GM12878 (cell line): ENCODE results near the gene RMND1. TPM values are rescaled to one million over a fixed set of nuclear protein-coding genes. Genes with fewer than 3 reads are reported as not detected.

Experiments
- ATAC-seq: fragments of 200-7000 bp; cut with Tn5 transposase; 3 replicates; pipeline ENCODE4 v1.9.1; 2020; ENCODE audit warnings: mild to moderate bottlenecking, moderate library complexity
- BruUV-seq: library from RNA; stranded (reverse); fragments of 400-500 nt; replicated peaks from 2 replicates; lab custom pipeline; 2021; lab: Mats Ljungman, UMichigan
- CTCF ChIA-PET: fragments of 300-600 bp; sonication (Branson Sonifier 250); formaldehyde crosslinking; extraction: SDS; loops from one replicate; lab custom pipeline; 2021; ENCODE audit warnings: inconsistent platforms; lab: Yijun Ruan, JAX
- POLR2A ChIA-PET: fragments of 350-600 bp; formaldehyde crosslinking; extraction: SDS; loops from one replicate; lab custom pipeline; 2021; ENCODE audit warnings: inconsistent platforms; lab: Charles Lee
- RAD21 ChIA-PET: fragments of 300-600 bp; sonication (Branson Sonifier 250); formaldehyde crosslinking; loops from one replicate; lab custom pipeline; 2023; ENCODE audit warnings: antibody characterized with exemption; ENCODE audit not compliant: unreplicated experiment; lab: Charles Lee
- SMC1A ChIA-PET: fragments of 300-600 bp; sonication (Branson Sonifier 250); formaldehyde crosslinking; loops from one replicate; lab custom pipeline; 2023; ENCODE audit not compliant: unreplicated experiment, uncharacterized antibody; lab: Charles Lee
- DNase-seq: peaks from one replicate; pipeline ENCODE4 v3.0.0-alpha.2; 2011; ENCODE audit warnings: low read depth, low spot score
- FAIRE-seq: peaks from 3 replicates; lab custom pipeline; 2011; peaks lifted over from hg19 to GRCh38; lab: Jason Lieb, UNC
- H2AFZ ChIP-seq: 2 replicates; pipeline ENCODE4 v1.6.0; 2011; ENCODE audit warnings: low read depth, low read length, control low read depth; ENCODE audit not compliant: control insufficient read depth
- H3K27ac ChIP-seq: 2 replicates; pipeline ENCODE4 v1.5.1; 2011; ENCODE audit warnings: control low read depth; ENCODE audit not compliant: control insufficient read depth, insufficient read depth
- H3K27me3 ChIP-seq, 2 experiments: replicated peaks in 1 of 2; 2 replicates each; pipeline versions ENCODE4 v1.6.0 to v1.6.1; 2011; ENCODE audit warnings: low read length in 1 of 2; ENCODE audit not compliant: control insufficient read depth in 2 of 2, insufficient read depth in 2 of 2
- H3K36me3 ChIP-seq, 2 experiments: 2 replicates each; pipeline ENCODE4 v1.5.1; 2011; ENCODE audit warnings: low read length in 1 of 2; ENCODE audit not compliant: control insufficient read depth in 2 of 2, insufficient read depth in 2 of 2
- H3K4me1 ChIP-seq: 2 replicates; pipeline ENCODE4 v1.6.1; 2011; ENCODE audit warnings: mild to moderate bottlenecking, low read length, moderate library complexity, mixed read lengths; ENCODE audit not compliant: control insufficient read depth, insufficient read depth
- H3K4me2 ChIP-seq: 2 replicates; pipeline ENCODE4 v1.6.0; 2011; ENCODE audit warnings: control low read depth; ENCODE audit not compliant: control insufficient read depth, insufficient read depth
- H3K4me3 ChIP-seq: fragments of 200-600 bp; sonication (generic); 2 replicates; pipeline ENCODE4 v1.5.1; 2016
- H3K79me2 ChIP-seq: 2 replicates; pipeline ENCODE4 v1.6.0; 2011; ENCODE audit warnings: low read length; ENCODE audit not compliant: control insufficient read depth, insufficient read depth
- H3K9ac ChIP-seq: 2 replicates; pipeline ENCODE4 v1.8.0; 2011; ENCODE audit warnings: low read length, control low read depth, mixed read lengths; ENCODE audit not compliant: control insufficient read depth, insufficient read depth
- H3K9me3 ChIP-seq: replicated peaks from 3 replicates; pipeline ENCODE4 v1.5.1; 2011; ENCODE audit warnings: mild to moderate bottlenecking, low read length; ENCODE audit not compliant: control insufficient read depth, insufficient read depth
- H4K20me1 ChIP-seq: 2 replicates; pipeline ENCODE4 v1.6.0; 2011; ENCODE audit not compliant: control insufficient read depth, insufficient read depth
- BMI1 ChIP-seq: fragments of 450-650 bp; IDR thresholded peaks from 2 replicates; pipeline ENCODE4 v1.6.1; 2016; ENCODE audit warnings: mild to moderate bottlenecking, moderate library complexity, borderline replicate concordance
- BRCA1 ChIP-seq: IDR thresholded peaks from 2 replicates; pipeline ENCODE4 v1.6.1; 2011; ENCODE audit warnings: low read depth, low read length, improper control_type of control experiment
- ESRRA ChIP-seq: IDR thresholded peaks from 2 replicates; pipeline ENCODE4 v1.6.1; 2012; ENCODE audit warnings: mild to moderate bottlenecking, low read length, improper control_type of control experiment
- MYB ChIP-seq: fragments of 150-350 bp; IDR thresholded peaks from 2 replicates; pipeline ENCODE4 v1.6.1; 2014; ENCODE audit warnings: mild to moderate bottlenecking, low read depth, low read length, borderline replicate concordance
- POU2F2 ChIP-seq: IDR thresholded peaks from 3 replicates; pipeline ENCODE4 v1.6.1; 2011; ENCODE audit warnings: low read depth, mild to moderate bottlenecking, low read length, borderline replicate concordance
- RBBP5 ChIP-seq: fragments of 200-600 bp; sonication (generic); conservative IDR thresholded peaks from 2 replicates; pipeline ENCODE4 v1.6.1; 2016
- RCOR1 ChIP-seq: conservative IDR thresholded peaks from 2 replicates; pipeline ENCODE4 v1.6.1; 2012; ENCODE audit warnings: low read depth, low read length, improper control_type of control experiment
- RUNX3 ChIP-seq: IDR thresholded peaks from 2 replicates; pipeline ENCODE4 v1.6.1; 2012; ENCODE audit warnings: low read length, inconsistent platforms
- SIN3A ChIP-seq: IDR thresholded peaks from 2 replicates; pipeline ENCODE4 v1.6.1; 2012; ENCODE audit warnings: low read depth, low read length, improper control_type of control experiment
- TCF12 ChIP-seq: IDR thresholded peaks from 2 replicates; pipeline ENCODE4 v1.6.1; 2011; ENCODE audit warnings: low read depth, mild to moderate bottlenecking, low read length
- ZBED1 ChIP-seq: IDR thresholded peaks from 2 replicates; pipeline ENCODE4 v1.6.1; 2016; ENCODE audit warnings: borderline replicate concordance
- WGBS: methylation state at CpG from one replicate; pipeline ENCODE4 v1.1.6; 2016; ENCODE audit warnings: low lambda C conversion rate; ENCODE audit not compliant: insufficient replicate concordance, insufficient coverage; ENCODE audit errors: missing lambda C conversion rate; 5-methylcytosine and 5-hydroxymethylcytosine counted together
- in situ Hi-C: fragments of 300-500 bp; cut with MboI; formaldehyde crosslinking; loops from 9 replicates; pipeline ENCODE4 v1.14.3; 2018; ENCODE audit warnings: mixed read lengths
- intact Hi-C: fragments of 100-400 bp; cut with micrococcal nuclease; formaldehyde crosslinking; loops from one replicate; pipeline ENCODE4 v1.14.2; 2022; ENCODE audit not compliant: unreplicated experiment
- polyA plus RNA-seq, 11 experiments: library from polyadenylated mRNA; depleted of rRNA in 4 of 11; unstranded in 6 of 11; stranded (reverse) in 5 of 11; fragments of >200 nt; fragmentation: Nextera tagmentation in 4 of 11; fragmentation: Illumina TruSeq in 1 of 11; extraction: Ambion mirVana in 4 of 11; extraction: Trizol in 1 of 11; gene quantifications; 1 replicate in 1 of 11; 2 replicates in 10 of 11; pipeline versions ENCODE4 v1.2.1 to v1.2.3, GENCODE V29; 2011 to 2016; ENCODE audit warnings: inconsistent platforms in 2 of 11, missing spikeins in 2 of 11, low read depth in 1 of 11
- total RNA-seq, 4 experiments: library from RNA; depleted of rRNA in 3 of 4; stranded (reverse); fragments of >200 nt in 3 of 4; fragmentation: Illumina TruSeq in 1 of 4; extraction: Trizol in 1 of 4; gene quantifications; 2 replicates each; pipeline versions ENCODE4 v1.2.1 to v1.2.3, GENCODE V29; 2013 to 2021
- TF ChIP-seq, protein P1 (sequence below): fragments of 450-650 bp; formaldehyde crosslinking; IDR thresholded peaks from 2 replicates; pipeline ENCODE4 v1.4.0; 2022; ENCODE audit warnings: mild to moderate bottlenecking, moderate library complexity
- TF ChIP-seq, protein P2 (sequence below): fragments of 150-350 bp; IDR thresholded peaks from 2 replicates; pipeline ENCODE4 v1.6.1; 2014; ENCODE audit warnings: mild to moderate bottlenecking, low read depth, low read length
- TF ChIP-seq, protein P3 (sequence below): IDR thresholded peaks from 2 replicates; pipeline ENCODE4 v1.6.1; 2011; ENCODE audit warnings: borderline replicate concordance, low read depth, mild to moderate bottlenecking, moderate library complexity, mixed read lengths, low read length; ENCODE audit not compliant: insufficient read depth; ENCODE audit errors: extremely low read length
- TF ChIP-seq, protein P4 (sequence below): IDR thresholded peaks from 2 replicates; pipeline ENCODE4 v1.6.1; 2012; ENCODE audit warnings: mild to moderate bottlenecking, low read depth, low read length

RMND1 gene
- total and polyA plus RNA-seq, 10 of the 15 experiments (the other 5 are each of a cell fraction or from before 2014, with no cell fraction given), result 15.9 to 34.5 (median 21.4) TPM

DNA sequence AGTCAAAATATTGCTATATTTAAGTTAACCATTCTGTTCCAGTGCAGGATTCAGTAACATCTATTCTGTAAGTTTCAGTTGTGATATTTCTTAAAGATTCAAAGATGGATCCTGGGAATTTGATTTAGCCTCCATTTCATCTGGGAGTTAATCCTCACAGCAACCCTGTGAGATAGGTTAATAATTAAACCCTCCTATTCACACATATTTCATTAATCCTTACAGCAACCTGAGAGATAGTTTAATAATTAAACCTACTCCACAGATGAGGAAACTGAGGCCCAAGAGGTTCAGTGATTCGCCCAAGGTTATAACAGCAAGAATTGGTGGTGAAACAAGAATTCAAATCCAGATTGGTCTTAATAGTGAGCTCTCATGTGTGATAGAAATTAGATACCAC lies 49.7 kb downstream of the RMND1 start (continued):
- TF ChIP-seq, protein P1, sequence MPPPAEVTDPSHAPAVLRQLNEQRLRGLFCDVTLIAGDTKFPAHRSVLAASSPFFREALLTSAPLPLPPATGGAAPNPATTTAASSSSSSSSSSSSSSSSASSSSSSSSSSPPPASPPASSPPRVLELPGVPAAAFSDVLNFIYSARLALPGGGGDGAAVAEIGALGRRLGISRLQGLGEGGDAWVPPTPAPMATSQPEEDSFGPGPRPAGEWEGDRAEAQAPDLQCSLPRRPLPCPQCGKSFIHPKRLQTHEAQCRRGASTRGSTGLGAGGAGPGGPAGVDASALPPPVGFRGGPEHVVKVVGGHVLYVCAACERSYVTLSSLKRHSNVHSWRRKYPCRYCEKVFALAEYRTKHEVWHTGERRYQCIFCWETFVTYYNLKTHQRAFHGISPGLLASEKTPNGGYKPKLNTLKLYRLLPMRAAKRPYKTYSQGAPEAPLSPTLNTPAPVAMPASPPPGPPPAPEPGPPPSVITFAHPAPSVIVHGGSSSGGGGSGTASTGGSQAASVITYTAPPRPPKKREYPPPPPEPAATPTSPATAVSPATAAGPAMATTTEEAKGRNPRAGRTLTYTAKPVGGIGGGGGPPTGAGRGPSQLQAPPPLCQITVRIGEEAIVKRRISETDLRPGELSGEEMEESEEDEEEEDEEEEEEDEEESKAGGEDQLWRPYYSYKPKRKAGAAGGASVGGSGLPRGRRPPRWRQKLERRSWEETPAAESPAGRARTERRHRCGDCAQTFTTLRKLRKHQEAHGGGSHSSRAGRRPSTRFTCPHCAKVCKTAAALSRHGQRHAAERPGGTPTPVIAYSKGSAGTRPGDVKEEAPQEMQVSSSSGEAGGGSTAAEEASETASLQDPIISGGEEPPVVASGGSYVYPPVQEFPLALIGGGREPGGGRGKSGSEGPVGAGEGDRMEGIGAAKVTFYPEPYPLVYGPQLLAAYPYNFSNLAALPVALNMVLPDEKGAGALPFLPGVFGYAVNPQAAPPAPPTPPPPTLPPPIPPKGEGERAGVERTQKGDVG, result no peak
- no peak for TF ChIP-seq BMI1
- TF ChIP-seq, protein P2, sequence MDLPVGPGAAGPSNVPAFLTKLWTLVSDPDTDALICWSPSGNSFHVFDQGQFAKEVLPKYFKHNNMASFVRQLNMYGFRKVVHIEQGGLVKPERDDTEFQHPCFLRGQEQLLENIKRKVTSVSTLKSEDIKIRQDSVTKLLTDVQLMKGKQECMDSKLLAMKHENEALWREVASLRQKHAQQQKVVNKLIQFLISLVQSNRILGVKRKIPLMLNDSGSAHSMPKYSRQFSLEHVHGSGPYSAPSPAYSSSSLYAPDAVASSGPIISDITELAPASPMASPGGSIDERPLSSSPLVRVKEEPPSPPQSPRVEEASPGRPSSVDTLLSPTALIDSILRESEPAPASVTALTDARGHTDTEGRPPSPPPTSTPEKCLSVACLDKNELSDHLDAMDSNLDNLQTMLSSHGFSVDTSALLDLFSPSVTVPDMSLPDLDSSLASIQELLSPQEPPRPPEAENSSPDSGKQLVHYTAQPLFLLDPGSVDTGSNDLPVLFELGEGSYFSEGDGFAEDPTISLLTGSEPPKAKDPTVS, result no peak
- TF ChIP-seq, protein P3, sequence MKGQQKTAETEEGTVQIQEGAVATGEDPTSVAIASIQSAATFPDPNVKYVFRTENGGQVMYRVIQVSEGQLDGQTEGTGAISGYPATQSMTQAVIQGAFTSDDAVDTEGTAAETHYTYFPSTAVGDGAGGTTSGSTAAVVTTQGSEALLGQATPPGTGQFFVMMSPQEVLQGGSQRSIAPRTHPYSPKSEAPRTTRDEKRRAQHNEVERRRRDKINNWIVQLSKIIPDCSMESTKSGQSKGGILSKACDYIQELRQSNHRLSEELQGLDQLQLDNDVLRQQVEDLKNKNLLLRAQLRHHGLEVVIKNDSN, result no peak

DNA sequence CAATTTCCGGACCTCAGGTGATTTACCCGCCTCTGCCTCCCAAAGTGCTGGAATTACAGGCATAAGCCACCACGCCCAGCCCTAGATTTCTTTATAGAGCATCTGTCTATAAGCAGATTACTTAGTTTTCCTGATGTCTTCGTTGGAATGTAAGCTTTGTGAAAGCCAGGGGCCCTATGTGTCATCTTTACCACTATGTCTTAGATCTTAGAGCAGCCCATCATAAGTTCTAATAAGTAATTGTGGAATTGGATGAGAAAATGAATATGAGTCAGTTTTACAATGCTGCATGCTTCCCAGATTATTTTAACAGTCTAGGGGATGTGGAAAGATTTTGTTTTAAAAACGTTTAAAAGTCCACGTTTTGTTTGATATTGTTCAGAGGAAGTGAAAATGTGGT lies 51.5 kb downstream of the RMND1 start:
- Histone ChIP-seq H3K4me3 (no peak overlapping the region), H3K36me3 (peaks cover 0 to 8% of the 10 kb centered on the region in 2 experiments; a peak in 1 of 4 replicates), H3K9me3 (no peaks in the 10 kb centered on the region; the same call in 2 of the 3 replicates), H2AFZ (no peak overlapping the region), H3K27me3 (no peaks in the 10 kb centered on the region), H3K79me2 (peaks cover 71% of the 10 kb centered on the region), H3K4me1 (no peaks in the 10 kb centered on the region), H3K4me2 (no peak overlapping the region), H3K27ac (no peak overlapping the region), H4K20me1 (no peaks in the 10 kb centered on the region), H3K9ac (no peak overlapping the region)
- DNase-seq (no peak), ATAC-seq (no peak), FAIRE-seq (no peak)
- ChIA-PET CTCF (interaction anchor here (0.6 kb wide), 1 partner anchor 62 kb away, joined by 4 read pairs; no protein-coding TSS in a partner anchor), RAD21 (no interaction called here), POLR2A (no interaction called here), SMC1A (no interaction called here)
- in situ Hi-C loops (no loop called here), intact Hi-C loops (no loop called here)
- no TSS peak for BruUV-seq
- 72% methylated on average over 6 of the region's 6 CpGs for WGBS
- TF ChIP-seq RCOR1 (no peak), POU2F2 (no peak), ZBED1 (no peak), RBBP5 (no peak), SIN3A (no peak), MYB (no peak), RUNX3 (no peak), TCF12 (no peak), ESRRA (no peak), BRCA1 (no peak)
- TF ChIP-seq, protein P4, sequence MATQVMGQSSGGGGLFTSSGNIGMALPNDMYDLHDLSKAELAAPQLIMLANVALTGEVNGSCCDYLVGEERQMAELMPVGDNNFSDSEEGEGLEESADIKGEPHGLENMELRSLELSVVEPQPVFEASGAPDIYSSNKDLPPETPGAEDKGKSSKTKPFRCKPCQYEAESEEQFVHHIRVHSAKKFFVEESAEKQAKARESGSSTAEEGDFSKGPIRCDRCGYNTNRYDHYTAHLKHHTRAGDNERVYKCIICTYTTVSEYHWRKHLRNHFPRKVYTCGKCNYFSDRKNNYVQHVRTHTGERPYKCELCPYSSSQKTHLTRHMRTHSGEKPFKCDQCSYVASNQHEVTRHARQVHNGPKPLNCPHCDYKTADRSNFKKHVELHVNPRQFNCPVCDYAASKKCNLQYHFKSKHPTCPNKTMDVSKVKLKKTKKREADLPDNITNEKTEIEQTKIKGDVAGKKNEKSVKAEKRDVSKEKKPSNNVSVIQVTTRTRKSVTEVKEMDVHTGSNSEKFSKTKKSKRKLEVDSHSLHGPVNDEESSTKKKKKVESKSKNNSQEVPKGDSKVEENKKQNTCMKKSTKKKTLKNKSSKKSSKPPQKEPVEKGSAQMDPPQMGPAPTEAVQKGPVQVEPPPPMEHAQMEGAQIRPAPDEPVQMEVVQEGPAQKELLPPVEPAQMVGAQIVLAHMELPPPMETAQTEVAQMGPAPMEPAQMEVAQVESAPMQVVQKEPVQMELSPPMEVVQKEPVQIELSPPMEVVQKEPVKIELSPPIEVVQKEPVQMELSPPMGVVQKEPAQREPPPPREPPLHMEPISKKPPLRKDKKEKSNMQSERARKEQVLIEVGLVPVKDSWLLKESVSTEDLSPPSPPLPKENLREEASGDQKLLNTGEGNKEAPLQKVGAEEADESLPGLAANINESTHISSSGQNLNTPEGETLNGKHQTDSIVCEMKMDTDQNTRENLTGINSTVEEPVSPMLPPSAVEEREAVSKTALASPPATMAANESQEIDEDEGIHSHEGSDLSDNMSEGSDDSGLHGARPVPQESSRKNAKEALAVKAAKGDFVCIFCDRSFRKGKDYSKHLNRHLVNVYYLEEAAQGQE, result no peak
